GM18858 (cell line): ENCODE data around the gene TCAP.

Experiments
- ATAC-seq: cut with Tn5 transposase; IDR thresholded peaks from one replicate; pipeline ENCODE4 v1.9.1; 2021; ENCODE audit not compliant: unreplicated experiment

TCAP gene

GRCh38 chr17:39666231-39666600 is 1.1 kb downstream of the TCAP start:
- no peak for ATAC-seq

GRCh38 chr17:39666601-39667261 is 1.6 kb downstream of the TCAP start:
- ATAC-seq, result no peak

DNA sequence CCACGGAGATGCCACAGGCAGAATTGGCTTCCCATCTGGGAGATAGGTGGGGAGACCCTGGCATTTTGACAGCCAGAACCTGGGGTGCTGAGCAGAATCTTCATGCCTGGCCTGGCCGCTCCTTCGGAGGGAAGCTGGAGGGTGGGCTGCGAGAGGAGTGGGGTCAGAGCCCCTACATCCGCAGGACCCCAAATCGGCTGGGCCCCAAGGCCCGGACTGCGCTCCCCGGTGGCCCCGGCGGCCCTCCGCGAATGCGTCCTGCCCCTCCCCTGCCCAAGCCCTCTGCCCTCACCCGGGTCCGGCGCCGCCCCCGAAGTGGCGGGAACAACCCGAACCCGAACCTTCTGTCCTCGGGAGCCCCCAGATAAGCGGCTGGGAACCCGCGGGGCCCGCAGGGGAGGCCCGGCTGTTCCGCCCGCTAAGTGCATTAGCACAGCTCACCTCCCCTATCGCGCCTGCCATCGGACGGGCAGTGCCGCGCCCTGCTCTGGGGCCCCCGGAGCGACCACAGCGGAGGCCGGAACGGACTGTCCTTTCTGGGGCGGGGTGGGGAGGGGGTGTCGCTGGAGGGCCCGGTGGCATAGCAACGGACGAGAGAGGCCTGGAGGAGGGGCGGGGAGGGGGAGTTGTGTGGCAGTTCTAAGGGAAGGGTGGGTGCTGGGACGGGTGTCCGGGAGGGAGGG is 2.3 kb downstream of the TCAP start:
- no peak for ATAC-seq

DNA sequence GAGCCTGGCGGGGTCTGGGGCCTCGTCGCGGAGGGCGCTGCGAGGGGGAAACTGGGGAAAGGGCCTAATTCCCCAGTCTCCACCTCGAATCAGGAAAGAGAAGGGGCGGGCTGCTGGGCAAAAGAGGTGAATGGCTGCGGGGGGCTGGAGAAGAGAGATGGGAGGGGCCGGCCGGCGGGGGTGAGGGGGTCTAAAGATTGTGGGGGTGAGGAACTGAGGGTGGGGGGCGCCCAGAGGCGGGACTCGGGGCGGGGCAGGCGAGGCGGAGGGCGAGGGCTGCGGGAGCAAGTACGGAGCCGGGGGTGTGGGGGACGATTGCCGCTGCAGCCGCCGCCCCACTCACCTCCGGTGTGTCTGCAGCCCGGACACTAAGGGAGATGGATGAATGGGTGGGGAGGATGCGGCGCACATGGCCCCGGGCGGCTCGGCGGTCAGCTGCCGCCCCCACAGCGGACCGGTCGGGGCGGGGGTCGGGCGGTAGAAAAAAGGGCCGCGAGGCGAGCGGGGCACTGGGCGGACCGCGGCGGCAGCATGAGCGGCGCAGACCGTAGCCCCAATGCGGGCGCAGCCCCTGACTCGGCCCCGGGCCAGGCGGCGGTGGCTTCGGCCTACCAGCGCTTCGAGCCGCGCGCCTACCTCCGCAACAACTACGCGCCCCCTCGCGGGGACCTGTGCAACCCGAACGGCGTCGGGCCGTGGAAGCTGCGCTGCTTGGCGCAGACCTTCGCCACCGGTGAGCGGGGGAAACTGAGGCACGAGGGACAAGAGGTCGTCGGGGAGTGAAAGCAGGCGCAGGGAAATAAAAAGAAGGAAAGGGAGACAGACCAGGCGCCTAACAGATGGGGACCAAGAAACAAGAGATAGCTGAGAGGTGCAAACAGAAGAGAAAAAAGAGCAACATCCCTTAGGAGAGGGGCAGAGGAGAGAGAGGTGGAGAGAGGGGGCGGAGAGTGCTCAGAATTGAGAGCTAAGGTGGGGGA is 3.1 kb downstream of the TCAP start, which contains the start of gene PNMT:
PNMT (plus strand) TSS at position 509 of the 980 bp plus-strand sequence; CDS start at position 532, 23 bp downstream.
- no peak for ATAC-seq

- ATAC-seq, result no peak
Measured at GRCh38 chr17:39669897-39670735, 5.0 kb downstream of the TCAP start.

GRCh38 chr17:39670746-39671145 is 5.6 kb downstream of the TCAP start:
- ATAC-seq, result no peak

GRCh38 chr17:39671651-39672521 is 6.7 kb downstream of the TCAP start:
- no peak for ATAC-seq

DNA sequence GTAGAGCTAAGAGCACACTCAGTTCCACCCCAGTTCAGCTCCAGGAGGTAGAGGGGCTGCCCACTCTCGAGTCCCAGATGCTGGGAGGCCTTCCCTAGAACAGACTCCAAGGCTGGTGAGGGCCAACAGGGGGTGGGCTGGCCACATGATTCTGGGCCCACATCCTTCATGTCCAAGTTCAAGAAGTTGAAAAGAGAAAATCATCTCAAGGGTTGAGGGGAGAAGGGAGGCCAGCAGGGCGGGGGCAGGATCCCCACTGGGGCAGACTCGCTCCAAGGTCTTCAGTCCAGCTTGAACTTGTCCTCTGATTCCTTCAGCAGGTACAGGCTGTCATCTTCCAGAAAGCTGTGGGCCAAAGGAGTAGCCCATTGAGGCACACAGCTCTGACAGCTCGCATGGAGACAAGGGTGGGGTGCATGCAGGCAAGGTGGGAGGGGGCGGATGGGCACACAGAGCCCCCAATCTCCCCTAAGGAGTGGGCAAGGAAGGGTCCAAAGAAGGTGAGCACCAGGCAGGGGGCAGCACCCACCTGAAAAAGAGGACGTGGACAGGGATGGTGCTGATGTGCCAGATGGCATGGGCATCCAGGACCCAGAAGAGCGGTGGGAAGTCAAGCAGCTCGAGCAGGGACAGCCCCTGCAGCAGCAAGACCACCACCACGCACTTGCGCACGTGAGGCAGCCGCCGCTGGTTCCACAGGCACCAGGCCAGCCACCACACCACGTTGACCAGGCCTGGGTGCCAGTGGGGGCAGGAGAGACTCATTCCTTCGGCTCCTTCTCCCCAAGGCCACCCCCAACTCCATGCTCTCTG is 7.6 kb downstream of the TCAP start:
- no peak for ATAC-seq

- no peak for ATAC-seq
Measured at GRCh38 chr17:39673335-39674081, 8.4 kb downstream of the TCAP start.

DNA sequence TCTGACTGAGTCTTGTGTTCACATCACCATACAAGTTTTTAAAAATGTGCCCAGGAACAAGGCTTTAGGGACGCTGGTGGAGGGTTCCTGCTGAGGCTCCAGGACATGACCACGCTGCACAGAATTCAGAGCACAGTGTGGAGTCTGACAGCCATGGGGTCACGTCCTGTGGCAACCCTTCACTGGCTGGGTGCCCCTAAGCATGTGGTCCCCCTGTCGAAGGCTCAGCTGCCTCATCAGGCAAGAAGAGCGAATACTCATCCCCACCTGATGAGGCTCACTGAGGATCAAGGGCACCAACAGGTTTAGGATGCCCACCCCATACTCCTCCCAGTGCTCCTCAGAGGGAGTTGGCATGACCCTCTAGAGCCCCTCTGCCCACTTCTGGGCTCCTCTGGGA is 9.0 kb downstream of the TCAP start:
- ATAC-seq, result no peak

- ATAC-seq, result no peak
Measured at GRCh38 chr17:39674702-39675389, 9.7 kb downstream of the TCAP start.

DNA sequence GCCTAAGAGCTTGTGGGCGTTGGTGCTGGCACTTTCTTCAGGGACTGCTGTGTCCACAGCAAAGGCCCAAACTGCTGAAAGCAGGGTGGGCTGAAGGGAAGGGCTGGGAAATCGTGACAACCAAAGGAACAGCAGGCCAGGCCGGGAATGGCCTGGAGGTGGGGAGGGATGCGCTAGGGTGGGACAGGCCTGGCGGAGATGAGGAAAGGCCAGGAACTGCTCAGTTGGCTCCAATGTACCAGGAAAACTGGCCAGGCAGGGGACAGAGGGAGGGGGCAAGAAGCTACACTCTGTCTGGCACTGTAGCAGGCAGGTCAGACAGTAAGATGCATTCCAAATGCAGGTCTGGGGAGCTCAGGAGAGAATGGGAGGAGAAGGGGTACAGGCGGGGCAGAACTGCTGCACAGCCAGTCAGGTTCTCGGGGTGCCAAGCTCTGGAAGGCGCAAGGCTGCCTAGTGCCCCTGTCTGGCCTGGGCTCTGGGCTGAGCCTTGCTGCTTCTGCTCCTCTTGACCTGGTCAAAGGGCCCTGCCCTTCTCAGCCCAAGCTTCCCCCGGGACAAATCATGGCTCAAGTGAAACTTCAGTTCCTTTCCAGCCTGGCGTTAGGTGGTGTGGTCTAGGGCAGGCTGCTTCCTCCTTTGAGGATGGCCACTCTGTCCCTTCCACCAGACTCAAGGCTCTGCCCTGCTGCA is 10.4 kb downstream of the TCAP start:
- ATAC-seq, result no peak

DNA sequence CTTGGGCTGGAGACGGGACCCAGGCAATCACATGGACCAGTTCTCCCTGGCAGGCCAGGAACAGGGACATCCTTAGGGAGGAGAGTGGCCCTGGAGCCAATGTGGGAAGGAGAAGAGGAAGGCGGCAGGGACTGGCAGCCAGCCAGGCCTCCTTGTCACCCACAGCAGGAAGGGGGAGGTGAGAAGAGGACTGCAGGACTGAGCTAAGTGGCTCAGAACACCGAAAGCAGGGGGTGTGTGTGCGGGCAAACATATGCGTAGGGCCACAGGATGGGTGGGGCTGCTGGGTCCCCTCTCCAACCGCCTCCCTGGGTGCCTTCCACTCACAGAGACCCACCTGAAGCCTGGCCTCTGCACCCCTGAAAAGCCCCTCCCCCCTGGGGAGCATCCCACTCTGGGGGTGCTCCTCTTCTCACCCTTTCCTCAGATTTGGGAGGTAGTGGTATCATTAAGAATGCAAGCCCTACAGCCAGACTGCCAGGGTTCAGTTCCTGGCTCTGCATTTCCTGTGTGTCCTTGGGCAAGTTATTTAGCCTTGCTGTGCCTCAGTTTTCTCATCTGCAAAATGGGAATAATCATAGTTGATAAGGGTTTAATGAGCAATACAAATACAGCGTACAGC is 11.2 kb downstream of the TCAP start:
- no peak for ATAC-seq

DNA sequence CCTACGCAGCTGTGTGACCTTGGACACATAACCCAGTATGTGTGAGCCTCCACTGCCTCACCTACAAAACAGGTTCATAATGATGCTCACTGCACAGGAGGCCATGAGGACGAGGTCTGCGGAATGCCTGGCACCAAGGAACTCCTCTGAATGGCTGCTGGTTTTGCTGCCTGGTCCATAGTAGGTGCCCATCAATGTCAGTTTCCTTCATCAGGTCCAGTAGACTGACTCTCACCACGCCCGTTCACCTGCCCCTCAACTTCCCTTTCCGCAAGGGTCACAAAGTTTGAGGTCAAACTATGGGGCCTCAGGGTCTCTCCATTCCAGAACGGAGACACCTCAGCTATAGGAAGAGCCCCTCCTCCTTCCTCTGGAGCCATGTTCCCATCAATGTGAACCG is 11.9 kb downstream of the TCAP start:
- no peak for ATAC-seq

- ATAC-seq, result no peak
Measured at GRCh38 chr17:39677542-39678339, 12.6 kb downstream of the TCAP start.
